ENCODE measurements around the gene MYL12A. TPM values are rescaled to one million over a fixed set of nuclear protein-coding genes. Genes with fewer than 3 reads are reported as not detected.

Gene MYL12A
- total RNA-seq, 1 experiment from 2014 or later = 284 TPM

DNA sequence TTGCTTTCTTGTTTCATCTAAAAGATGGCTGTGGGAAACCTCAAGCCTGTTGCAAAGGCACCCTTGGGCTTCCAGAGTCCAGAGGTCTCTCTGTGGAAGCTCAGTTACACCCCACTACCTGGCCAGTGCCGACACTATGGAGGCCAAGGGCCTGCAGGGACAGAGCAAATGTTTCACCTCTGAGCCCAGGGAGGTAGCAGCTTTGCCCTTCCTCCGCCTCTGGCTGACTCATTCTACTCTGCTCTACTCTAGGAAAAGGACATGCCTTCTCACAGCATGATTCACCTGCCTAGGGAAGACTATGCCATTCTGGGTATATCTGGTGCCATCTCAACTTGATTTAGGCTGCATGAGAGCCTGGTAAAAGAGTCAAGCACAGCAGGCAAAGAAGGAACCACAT is 40.0 kb upstream of the MYL12A start:
- H2BK5ac ChIP-seq (ENCODE audit: insufficient read length, low read length) = no peak overlapping the region
- no peak overlapping the region for H2AK5ac ChIP-seq (ENCODE audit: insufficient read length, low read length)
- no peak overlapping the region for H4K5ac ChIP-seq (ENCODE audit: insufficient read length, low read depth, low read length)
- no peaks in the 10 kb centered on the region for H3K79me1 ChIP-seq (ENCODE audit: insufficient read depth, low read depth, low read length, poor library complexity, severe bottlenecking)
- no peak overlapping the region for H2BK20ac ChIP-seq (ENCODE audit: low read depth, low read length, poor library complexity, severe bottlenecking)
- no peak overlapping the region for H3K56ac ChIP-seq (ENCODE audit: insufficient read length, low read depth, low read length)
- H3K27me3 ChIP-seq (ENCODE audit: insufficient read depth, low read length) = no peaks in the 10 kb centered on the region
- H3K4me1 ChIP-seq (ENCODE audit: insufficient read depth, low read length) = no peaks in the 10 kb centered on the region
- no peak overlapping the region for H3K27ac ChIP-seq (ENCODE audit: insufficient read length, low read depth, low read length)
- peaks cover 4 to 5% of the 10 kb centered on the region in 2 experiments; a peak in 2 of 5 replicates for H3K9me3 Mint-ChIP-seq
- no peak overlapping the region for H3K4me3 Mint-ChIP-seq
- peaks cover 5 to 6% of the 10 kb centered on the region in 2 experiments for H3K4me1 Mint-ChIP-seq
- no peak overlapping the region; the same call in 1 of the 2 replicates for H3K14ac ChIP-seq (ENCODE audit: insufficient read depth, low read length)
- H4K20me1 ChIP-seq (ENCODE audit: control insufficient read depth, insufficient read depth, insufficient read length) = no peaks in the 10 kb centered on the region
- TF ChIP-seq, protein P1, sequence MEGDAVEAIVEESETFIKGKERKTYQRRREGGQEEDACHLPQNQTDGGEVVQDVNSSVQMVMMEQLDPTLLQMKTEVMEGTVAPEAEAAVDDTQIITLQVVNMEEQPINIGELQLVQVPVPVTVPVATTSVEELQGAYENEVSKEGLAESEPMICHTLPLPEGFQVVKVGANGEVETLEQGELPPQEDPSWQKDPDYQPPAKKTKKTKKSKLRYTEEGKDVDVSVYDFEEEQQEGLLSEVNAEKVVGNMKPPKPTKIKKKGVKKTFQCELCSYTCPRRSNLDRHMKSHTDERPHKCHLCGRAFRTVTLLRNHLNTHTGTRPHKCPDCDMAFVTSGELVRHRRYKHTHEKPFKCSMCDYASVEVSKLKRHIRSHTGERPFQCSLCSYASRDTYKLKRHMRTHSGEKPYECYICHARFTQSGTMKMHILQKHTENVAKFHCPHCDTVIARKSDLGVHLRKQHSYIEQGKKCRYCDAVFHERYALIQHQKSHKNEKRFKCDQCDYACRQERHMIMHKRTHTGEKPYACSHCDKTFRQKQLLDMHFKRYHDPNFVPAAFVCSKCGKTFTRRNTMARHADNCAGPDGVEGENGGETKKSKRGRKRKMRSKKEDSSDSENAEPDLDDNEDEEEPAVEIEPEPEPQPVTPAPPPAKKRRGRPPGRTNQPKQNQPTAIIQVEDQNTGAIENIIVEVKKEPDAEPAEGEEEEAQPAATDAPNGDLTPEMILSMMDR (conservative IDR thresholded peaks at IDR 0.05) = no peak
- H3K27ac Mint-ChIP-seq = no peak overlapping the region
- no peak overlapping the region for H2BK12ac ChIP-seq (ENCODE audit: insufficient read length, low read depth, low read length)
- no peak overlapping the region for H3K9ac ChIP-seq (ENCODE audit: extremely low read depth, insufficient read length, low read length)
- H3K23me2 ChIP-seq (ENCODE audit: insufficient read length, low read depth, low read length, poor library complexity, severe bottlenecking) = no peaks in the 10 kb centered on the region
- no peak for DNase-seq
- H3K4me2 ChIP-seq (ENCODE audit: insufficient read depth, insufficient read length, low read length) = no peak overlapping the region
- H4K8ac ChIP-seq (replicated peaks; ENCODE audit: insufficient read length, low read depth, low read length) = no peak overlapping the region
- H2AFZ ChIP-seq (ENCODE audit: low read length) = no peak overlapping the region
- no peak overlapping the region for H2BK120ac ChIP-seq (ENCODE audit: low read depth, low read length, poor library complexity, severe bottlenecking)
- H3K4ac ChIP-seq (ENCODE audit: low read depth, low read length) = no peak overlapping the region
- no peaks in the 10 kb centered on the region for H3K79me2 ChIP-seq (ENCODE audit: insufficient read depth, low read length)
- no CpG with 5 or more reads among the region's 2 CpGs for WGBS (ENCODE audit: extremely low coverage, insufficient read length, low lambda C conversion rate)
- H3K9me3 ChIP-seq (ENCODE audit: control insufficient read depth, low read depth, low read length) = no peaks in the 10 kb centered on the region
- H3K27me3 Mint-ChIP-seq (ENCODE audit: low read depth) = no peaks in the 10 kb centered on the region
- H2BK15ac ChIP-seq (ENCODE audit: low read depth, low read length) = no peak overlapping the region
- no peak overlapping the region for H3T11ph ChIP-seq (ENCODE audit: low read length)
- H3K18ac ChIP-seq (ENCODE audit: insufficient read length, low read depth, low read length) = no peak overlapping the region
- H4K91ac ChIP-seq (ENCODE audit: insufficient read length, low read depth, low read length) = no peak overlapping the region
- peaks cover 0 to 4% (median 2%) of the 10 kb centered on the region in 3 experiments; a peak in 4 of 7 replicates for H3K36me3 Mint-ChIP-seq (ENCODE audit: insufficient read depth in 1 of 3, low read depth in 3 of 3)
- H3K23ac ChIP-seq (ENCODE audit: insufficient read length, low read depth, low read length) = no peak overlapping the region
